Esophagus (tissue), 2 donors: Measurements from ENCODE around the gene ZNRD2. TPM values are rescaled to one million over a fixed set of nuclear protein-coding genes. Genes with fewer than 3 reads are reported as not detected.

Experiments
- H3K27ac ChIP-seq, 2 donors: one replicate each; pipeline ENCODE4 v1.5.1; 2013; ENCODE audit warnings: low read depth in 2 of 2, mild to moderate bottlenecking in 2 of 2, inconsistent platforms in 1 of 2, low read length in 1 of 2, moderate library complexity in 1 of 2
- H3K27me3 ChIP-seq, 2 donors: one replicate each; pipeline ENCODE4 v1.6.1; 2013; ENCODE audit warnings: low read length in 2 of 2, control low read depth in 1 of 2, mild to moderate bottlenecking in 1 of 2; ENCODE audit not compliant: insufficient read depth in 2 of 2, control insufficient read depth in 1 of 2
- H3K36me3 ChIP-seq, 2 donors: one replicate each; pipeline ENCODE4 v1.6.1; 2013; ENCODE audit warnings: low read length in 1 of 2; ENCODE audit not compliant: control insufficient read depth in 2 of 2, insufficient read depth in 2 of 2
- H3K4me1 ChIP-seq, 2 donors: one replicate each; pipeline ENCODE4 v1.6.1; 2013; ENCODE audit warnings: low read length in 1 of 2; ENCODE audit not compliant: control insufficient read depth in 2 of 2, insufficient read depth in 2 of 2
- H3K4me3 ChIP-seq, 2 donors: one replicate each; pipeline ENCODE4 v1.5.1; 2013; ENCODE audit warnings: low read length in 2 of 2, mild to moderate bottlenecking in 2 of 2, low read depth in 1 of 2, moderate library complexity in 1 of 2
- H3K9me3 ChIP-seq, 2 donors: one replicate each; pipeline ENCODE4 v1.6.1; 2013; ENCODE audit warnings: mild to moderate bottlenecking in 2 of 2, low read depth in 1 of 2, low read length in 1 of 2, moderate library complexity in 1 of 2; ENCODE audit not compliant: control insufficient read depth in 2 of 2, insufficient read depth in 1 of 2
- WGBS, 2 donors: extraction: QIAGEN DNeasy Blood & Tissue Kit; methylation state at CpG; one replicate each; pipeline ENCODE4 v1.1.7; 2013; 5-methylcytosine and 5-hydroxymethylcytosine counted together
- polyA plus RNA-seq, 2 donors: library from polyadenylated mRNA; stranded (reverse); fragments of 200-250 nt; gene quantifications; one replicate each; pipeline ENCODE4 v1.2.3, GENCODE V29; 2013
- donor health status: healthy with polysubstance abuse.
- donor health status: Bipolar disorder and iron deficiency.

The ZNRD2 gene
- polyA plus RNA-seq, 2 donors = 38.9 to 52.1 TPM

GRCh38 chr11:65526744-65527143 is 43.5 kb upstream of the ZNRD2 start:
- Histone ChIP-seq H3K4me3 (no peak overlapping the region), H3K36me3 (peaks cover 6 to 36% of the 10 kb centered on the region in 2 donors)

DNA sequence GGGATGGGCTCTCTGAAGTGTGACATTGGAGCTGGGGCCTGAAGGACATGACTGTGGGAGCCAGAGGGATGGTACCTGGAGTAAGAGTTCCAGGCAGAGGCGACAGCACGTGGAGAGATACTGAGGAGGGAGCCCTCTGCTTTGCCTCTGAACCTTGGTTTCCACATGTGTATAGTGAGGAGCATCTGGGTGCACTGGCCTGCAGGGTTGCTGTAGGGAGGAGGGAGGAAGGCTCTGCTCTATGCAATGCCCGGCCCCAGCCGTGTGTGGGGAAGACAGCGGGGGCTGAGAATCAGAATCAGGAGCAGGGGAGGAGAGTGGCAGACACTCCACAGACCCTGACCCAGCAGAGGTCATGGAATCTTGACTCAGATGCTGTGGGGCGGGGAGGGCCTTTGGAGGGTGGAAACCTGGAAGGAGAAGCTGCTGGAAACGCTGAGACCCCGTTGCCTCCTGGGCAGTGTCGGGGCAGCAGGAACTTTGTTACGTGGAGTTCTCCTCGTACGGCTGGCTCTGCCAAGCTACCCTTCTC is 41.4 kb upstream of the ZNRD2 start:
- H3K9me3 ChIP-seq = no peaks in the 10 kb centered on the region
- H3K27me3 ChIP-seq = no peaks in the 10 kb centered on the region
- no peak overlapping the region for H3K27ac ChIP-seq
- H3K36me3 ChIP-seq = peaks cover 10 to 51% of the 10 kb centered on the region in 2 donors
- peaks cover 4 to 13% of the 10 kb centered on the region in 2 donors for H3K4me1 ChIP-seq
- H3K4me3 ChIP-seq = no peak overlapping the region
- WGBS, 2 donors = 85 to 92% methylated on average over 12 of the region's 12 CpGs

More at GRCh38 chr11:65526744-65527143, 43.5 kb upstream of the ZNRD2 start:
- H3K9me3 ChIP-seq = no peaks in the 10 kb centered on the region
- H3K27me3 ChIP-seq = no peaks in the 10 kb centered on the region
- no peak overlapping the region for H3K27ac ChIP-seq
- H3K4me1 ChIP-seq = peaks cover 4 to 13% of the 10 kb centered on the region in 2 donors
- 90 to 92% methylated on average over 8 of the region's 8 CpGs for WGBS, 2 donors

DNA sequence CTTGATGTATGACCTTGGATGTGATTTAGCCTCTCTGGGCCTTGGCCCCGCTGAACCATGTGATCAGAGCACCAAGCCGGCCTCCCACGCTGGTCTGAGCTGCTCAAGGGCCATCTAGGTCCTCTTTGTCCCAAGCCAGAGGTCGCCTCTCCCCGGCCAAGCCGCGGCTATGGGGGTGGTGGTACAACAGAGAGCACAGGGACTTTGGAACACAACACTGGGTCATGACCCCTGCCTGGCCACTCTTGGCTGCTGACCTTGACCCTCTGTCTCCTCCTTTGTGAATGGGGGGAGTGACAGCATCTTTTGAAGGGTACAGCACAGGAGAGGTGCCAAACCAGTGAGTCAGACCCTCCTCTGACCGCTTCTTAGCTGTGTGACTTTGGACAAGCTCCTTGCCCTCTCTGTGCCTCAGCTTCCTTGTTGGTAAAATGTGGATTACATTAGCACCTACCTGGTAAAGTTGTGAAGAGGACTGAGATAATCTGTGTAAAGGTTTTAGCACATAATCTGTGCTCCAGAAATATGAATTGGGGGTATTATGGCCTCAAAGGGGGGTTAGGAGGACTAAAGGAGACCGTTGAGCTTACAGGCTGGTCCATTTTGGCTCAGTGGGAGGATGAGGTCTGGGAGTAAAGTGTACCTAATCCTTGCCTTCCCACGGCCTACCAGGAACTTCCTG is 40.7 kb upstream of the ZNRD2 start:
- Histone ChIP-seq H3K4me1 (peaks cover 4 to 10% of the 10 kb centered on the region in 2 donors), H3K4me3 (no peak overlapping the region), H3K27ac (no peak overlapping the region), H3K9me3 (no peaks in the 10 kb centered on the region), H3K27me3 (no peaks in the 10 kb centered on the region), H3K36me3 (peaks cover 10 to 51% of the 10 kb centered on the region in 2 donors)
- WGBS, 2 donors = 77 to 81% methylated on average over 10 of the region's 10 CpGs

GRCh38 chr11:65530157-65530496 is 40.1 kb upstream of the ZNRD2 start:
- Histone ChIP-seq H3K36me3 (peaks cover 10 to 53% of the 10 kb centered on the region in 2 donors), H3K4me1 (peaks cover 4 to 10% of the 10 kb centered on the region in 2 donors)
- WGBS, 2 donors = 85 to 87% methylated on average over 5 of the region's 5 CpGs

GRCh38 chr11:65532388-65533064 is 37.8 kb upstream of the ZNRD2 start:
- H3K27ac ChIP-seq = no peak overlapping the region
- no peak overlapping the region for H3K4me3 ChIP-seq
- no peaks in the 10 kb centered on the region for H3K9me3 ChIP-seq
- H3K4me1 ChIP-seq = no peaks in the 10 kb centered on the region
- H3K36me3 ChIP-seq = peaks cover 13 to 63% of the 10 kb centered on the region in 2 donors
- H3K27me3 ChIP-seq = no peaks in the 10 kb centered on the region
- 83% methylated on average over 15 of the region's 15 CpGs for WGBS, 2 donors

More at GRCh38 chr11:65530157-65530496, 40.1 kb upstream of the ZNRD2 start:
- H3K27me3 ChIP-seq = no peaks in the 10 kb centered on the region
- H3K9me3 ChIP-seq = no peaks in the 10 kb centered on the region
- H3K4me3 ChIP-seq = no peak overlapping the region
- H3K27ac ChIP-seq = no peak overlapping the region

DNA sequence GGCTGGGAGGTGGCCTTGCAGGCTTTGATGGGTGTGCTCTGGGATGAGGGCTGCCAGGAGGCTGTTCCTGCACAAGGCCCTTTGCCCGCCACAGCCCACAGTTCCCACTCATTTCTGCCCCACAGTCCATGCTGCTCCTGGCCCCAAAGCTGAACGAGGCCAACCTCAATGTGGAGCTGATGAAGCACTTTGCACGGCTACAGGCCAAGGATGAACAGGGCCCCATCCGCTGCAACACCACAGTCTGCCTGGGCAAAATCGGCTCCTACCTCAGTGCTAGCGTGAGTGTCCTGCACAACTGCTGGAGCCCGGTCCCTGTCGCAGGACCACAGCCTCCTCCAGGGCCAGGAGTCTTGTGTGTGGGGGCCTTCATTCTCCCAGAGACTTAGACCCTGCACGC is 35.2 kb upstream of the ZNRD2 start:
- Histone ChIP-seq H3K27me3 (no peaks in the 10 kb centered on the region), H3K9me3 (no peaks in the 10 kb centered on the region), H3K36me3 (peaks cover 15 to 62% of the 10 kb centered on the region in 2 donors), H3K4me3 (no peak overlapping the region), H3K4me1 (peaks cover 0 to 7% of the 10 kb centered on the region in 2 donors), H3K27ac (no peak overlapping the region)
- 81 to 90% methylated on average over 9 of the region's 9 CpGs for WGBS, 2 donors

DNA sequence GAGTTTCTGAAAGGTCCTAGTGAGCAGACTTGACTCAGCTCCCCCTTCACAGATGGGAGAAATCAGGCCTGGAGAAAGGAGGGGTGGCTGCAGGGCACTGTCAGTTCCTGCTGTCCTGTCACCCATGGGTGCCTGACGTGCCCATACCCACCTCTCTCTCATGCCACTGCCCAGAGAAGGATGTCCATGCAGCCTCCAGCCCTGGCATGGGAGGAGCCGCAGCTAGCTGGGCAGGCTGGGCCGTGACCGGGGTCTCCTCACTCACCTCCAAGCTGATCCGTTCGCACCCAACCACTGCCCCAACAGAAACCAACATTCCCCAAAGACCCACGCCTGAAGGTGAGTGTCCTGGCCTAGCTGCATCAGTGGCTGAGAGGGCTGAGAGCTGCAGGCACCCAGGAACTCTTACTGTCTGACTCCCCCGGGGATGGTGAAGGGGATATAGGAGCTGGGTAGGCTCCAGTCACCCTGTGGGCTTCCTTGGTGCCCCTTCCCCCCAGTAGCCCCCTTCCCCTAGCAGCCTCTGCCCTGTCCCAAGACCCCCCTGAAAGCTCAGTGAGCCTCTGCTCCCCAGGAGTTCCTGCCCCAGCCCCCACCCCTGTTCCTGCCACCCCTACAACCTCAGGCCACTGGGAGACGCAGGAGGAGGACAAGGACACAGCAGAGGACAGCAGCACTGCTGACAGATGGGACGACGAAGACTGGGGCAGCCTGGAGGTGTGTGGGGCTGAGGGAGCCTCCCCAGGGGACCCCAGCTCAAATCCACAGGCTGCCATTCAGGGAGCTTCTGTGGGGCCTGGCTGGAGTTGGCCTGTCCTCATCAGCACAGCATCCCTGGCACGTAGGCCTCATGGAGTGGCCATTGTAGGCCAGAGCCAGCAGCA is 33.6 kb upstream of the ZNRD2 start:
- H3K4me1 ChIP-seq = peaks cover 0 to 17% of the 10 kb centered on the region in 2 donors
- peaks cover 10 to 46% of the 10 kb centered on the region in 2 donors for H3K36me3 ChIP-seq
- no peaks in the 10 kb centered on the region for H3K27me3 ChIP-seq
- H3K9me3 ChIP-seq = no peaks in the 10 kb centered on the region
- no peak overlapping the region for H3K4me3 ChIP-seq
- WGBS, 2 donors = 80 to 90% methylated on average over 12 of the region's 12 CpGs
- H3K27ac ChIP-seq = no peak overlapping the region

- H3K27ac ChIP-seq = peak overlapping the region in 1 of 2 donors; percentile 5
- H3K36me3 ChIP-seq = peaks cover 8 to 43% of the 10 kb centered on the region in 2 donors
- WGBS, 2 donors = 90 to 93% methylated on average over 2 of the region's 2 CpGs
- H3K9me3 ChIP-seq = no peaks in the 10 kb centered on the region
- peaks cover 0 to 21% of the 10 kb centered on the region in 2 donors for H3K4me1 ChIP-seq
- no peaks in the 10 kb centered on the region for H3K27me3 ChIP-seq
- no peak overlapping the region for H3K4me3 ChIP-seq
These were observed 33.0 kb upstream of the ZNRD2 start for GRCh38 chr11:65537296-65537597.

- Histone ChIP-seq H3K27me3 (no peaks in the 10 kb centered on the region), H3K4me3 (no peak overlapping the region), H3K4me1 (peaks cover 0 to 21% of the 10 kb centered on the region in 2 donors), H3K36me3 (peaks cover 5 to 38% of the 10 kb centered on the region in 2 donors), H3K9me3 (no peaks in the 10 kb centered on the region), H3K27ac (peak overlapping the region in 1 of 2 donors; percentile 5)
- 78 to 81% methylated on average over 18 of the region's 18 CpGs for WGBS, 2 donors
These were observed 32.6 kb upstream of the ZNRD2 start for GRCh38 chr11:65537620-65538231.
